ENCODE data around the gene MAPKAP1.

The MAPKAP1 gene

DNA sequence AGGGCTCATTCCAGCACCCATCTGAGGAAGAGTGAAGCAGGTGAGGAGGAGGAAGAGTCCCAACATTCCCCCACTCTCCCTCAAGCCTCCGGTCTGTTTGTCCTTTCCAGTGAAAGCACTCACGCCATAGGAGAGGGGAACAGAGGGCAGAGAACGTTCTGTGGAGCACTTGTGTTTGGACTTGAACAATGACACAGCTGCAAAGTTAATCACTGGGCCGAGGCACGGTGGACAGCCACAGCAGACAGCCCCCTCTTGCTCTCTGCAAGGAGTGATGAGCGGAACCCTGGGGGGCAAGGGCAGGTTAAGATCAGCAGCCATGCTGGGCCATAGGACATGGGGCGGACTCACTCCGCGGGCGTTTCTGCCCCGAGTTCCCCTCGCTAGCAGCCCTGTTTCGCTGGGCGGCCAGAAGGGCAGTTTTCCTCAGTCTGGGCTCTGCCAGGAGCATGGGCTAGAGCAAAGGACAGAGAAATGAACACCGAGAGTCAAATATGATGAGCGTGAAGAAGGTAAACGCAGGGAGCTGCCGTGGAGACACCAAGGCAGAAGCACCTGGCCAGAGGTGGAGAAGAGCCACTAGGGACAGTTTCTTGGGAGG, 259.7 kb downstream of the MAPKAP1 start:
- no peaks in the 10 kb centered on the region for H3K4me1 ChIP-seq (ENCODE audit: insufficient read depth, poor library complexity, severe bottlenecking)
- H3K27ac ChIP-seq (ENCODE audit: poor library complexity, severe bottlenecking): no peak overlapping the region
- DNase-seq (ENCODE audit: low spot score): no peak
- no peaks in the 10 kb centered on the region for H3K27me3 ChIP-seq (ENCODE audit: insufficient read depth, poor library complexity, severe bottlenecking)
- no peaks in the 10 kb centered on the region for H3K9me3 ChIP-seq (ENCODE audit: severe bottlenecking)
- ATAC-seq (ENCODE audit: low read depth): no peak
- TF ChIP-seq, protein P1, sequence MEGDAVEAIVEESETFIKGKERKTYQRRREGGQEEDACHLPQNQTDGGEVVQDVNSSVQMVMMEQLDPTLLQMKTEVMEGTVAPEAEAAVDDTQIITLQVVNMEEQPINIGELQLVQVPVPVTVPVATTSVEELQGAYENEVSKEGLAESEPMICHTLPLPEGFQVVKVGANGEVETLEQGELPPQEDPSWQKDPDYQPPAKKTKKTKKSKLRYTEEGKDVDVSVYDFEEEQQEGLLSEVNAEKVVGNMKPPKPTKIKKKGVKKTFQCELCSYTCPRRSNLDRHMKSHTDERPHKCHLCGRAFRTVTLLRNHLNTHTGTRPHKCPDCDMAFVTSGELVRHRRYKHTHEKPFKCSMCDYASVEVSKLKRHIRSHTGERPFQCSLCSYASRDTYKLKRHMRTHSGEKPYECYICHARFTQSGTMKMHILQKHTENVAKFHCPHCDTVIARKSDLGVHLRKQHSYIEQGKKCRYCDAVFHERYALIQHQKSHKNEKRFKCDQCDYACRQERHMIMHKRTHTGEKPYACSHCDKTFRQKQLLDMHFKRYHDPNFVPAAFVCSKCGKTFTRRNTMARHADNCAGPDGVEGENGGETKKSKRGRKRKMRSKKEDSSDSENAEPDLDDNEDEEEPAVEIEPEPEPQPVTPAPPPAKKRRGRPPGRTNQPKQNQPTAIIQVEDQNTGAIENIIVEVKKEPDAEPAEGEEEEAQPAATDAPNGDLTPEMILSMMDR (IDR thresholded peaks at IDR 0.05; ENCODE audit: poor library complexity, severe bottlenecking): no peak
- no peak overlapping the region for H3K4me3 ChIP-seq (ENCODE audit: severe bottlenecking)
- 0 out of 2 replicates have a peak, but pooled peaks cover 2% of the 10 kb centered on the region for H3K36me3 ChIP-seq (ENCODE audit: low read depth)

DNA sequence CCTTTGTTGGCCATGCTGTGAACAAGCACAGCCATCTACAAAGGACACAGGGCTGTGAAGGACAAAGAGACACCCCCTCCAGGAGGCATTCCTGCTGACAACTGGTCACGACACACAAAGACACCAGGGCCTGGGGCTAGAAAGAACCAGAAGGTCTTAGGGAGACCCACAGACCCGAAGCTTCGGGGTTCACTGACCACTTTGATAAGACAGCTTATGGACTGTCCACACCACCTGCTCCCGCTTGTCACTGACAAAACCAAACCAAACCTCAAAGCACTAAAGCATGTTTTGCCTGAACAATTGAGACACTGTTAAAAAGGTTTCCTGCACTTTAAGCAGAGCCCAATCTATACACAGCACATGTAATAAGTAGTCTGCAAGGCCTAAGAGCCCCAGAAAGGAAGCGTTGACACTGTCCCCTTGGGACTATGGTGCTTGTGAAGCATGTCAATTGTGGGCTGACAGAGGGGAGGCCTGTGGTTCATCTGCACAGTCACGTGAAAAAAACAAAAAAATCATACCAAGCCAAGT, 260.4 kb downstream of the MAPKAP1 start:
- no peak overlapping the region for H3K4me3 ChIP-seq (ENCODE audit: severe bottlenecking)
- no peak for ATAC-seq (ENCODE audit: low read depth)

DNA sequence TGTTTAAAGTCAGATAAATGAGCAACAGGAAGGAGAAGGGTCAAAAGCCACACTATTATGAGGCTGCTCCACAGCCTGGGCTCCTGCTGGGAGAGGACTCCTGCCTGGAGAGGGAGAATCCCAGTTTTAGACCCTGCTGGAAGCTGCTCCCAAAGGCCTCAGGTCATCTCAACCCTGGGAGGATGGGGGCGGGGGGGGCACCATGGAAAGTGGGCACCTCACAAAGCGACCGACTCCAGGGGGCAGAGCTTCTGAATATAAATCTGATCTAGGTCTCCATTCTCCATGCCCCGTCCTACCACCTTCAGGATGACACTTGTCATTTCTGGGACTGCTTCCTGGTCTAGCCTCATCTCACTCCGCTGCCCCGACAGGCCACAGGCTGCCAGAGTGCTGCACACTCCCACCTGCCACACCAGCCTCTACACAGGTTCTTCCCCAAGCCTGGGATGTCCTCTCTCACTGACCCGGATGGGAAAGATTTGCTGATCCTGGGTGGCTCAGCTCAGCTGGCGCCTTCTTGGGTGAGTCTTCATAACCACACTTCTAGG, 262.0 kb downstream of the MAPKAP1 start:
- H3K36me3 ChIP-seq (ENCODE audit: low read depth): no peaks in the 10 kb centered on the region; the same call in 1 of the 2 replicates
- no peak for ATAC-seq (ENCODE audit: low read depth)

More for the DNA sequence above, 260.4 kb downstream of the MAPKAP1 start:
- no peak for DNase-seq (ENCODE audit: low spot score)
- TF ChIP-seq, protein P1 (IDR thresholded peaks at IDR 0.05; ENCODE audit: poor library complexity, severe bottlenecking): no peak
- Histone ChIP-seq H3K36me3 (ENCODE audit: low read depth) (no peaks in the 10 kb centered on the region), H3K27ac (ENCODE audit: poor library complexity, severe bottlenecking) (no peak overlapping the region), H3K27me3 (ENCODE audit: insufficient read depth, poor library complexity, severe bottlenecking) (no peaks in the 10 kb centered on the region), H3K4me1 (ENCODE audit: insufficient read depth, poor library complexity, severe bottlenecking) (no peaks in the 10 kb centered on the region), H3K9me3 (ENCODE audit: severe bottlenecking) (no peaks in the 10 kb centered on the region)

DNA sequence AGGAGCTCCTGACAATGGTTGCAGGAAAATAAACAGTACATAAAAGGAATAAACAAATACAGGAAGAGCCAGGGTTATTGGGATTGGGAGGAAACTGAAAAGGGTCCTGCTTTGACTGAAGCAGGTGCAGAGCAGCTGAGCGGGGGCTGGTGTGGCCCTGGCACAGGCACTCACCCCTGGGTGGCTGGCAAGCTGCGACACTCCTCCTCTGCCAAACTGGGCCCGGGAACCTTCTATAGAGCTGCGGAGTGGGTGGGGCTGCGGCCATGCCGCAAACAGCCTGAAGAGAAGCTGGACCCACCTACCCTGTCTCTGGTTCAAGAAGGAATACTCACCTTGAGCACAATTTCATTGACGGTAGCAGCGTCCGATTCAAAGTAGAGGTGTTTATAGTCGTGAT, 262.8 kb downstream of the MAPKAP1 start:
- Histone ChIP-seq H3K4me3 (ENCODE audit: severe bottlenecking) (no peak overlapping the region), H3K27me3 (ENCODE audit: insufficient read depth, poor library complexity, severe bottlenecking) (no peaks in the 10 kb centered on the region), H3K9me3 (ENCODE audit: severe bottlenecking) (no peaks in the 10 kb centered on the region), H3K27ac (ENCODE audit: poor library complexity, severe bottlenecking) (no peak overlapping the region), H3K36me3 (ENCODE audit: low read depth) (no peaks in the 10 kb centered on the region; the same call in 1 of the 2 replicates), H3K4me1 (ENCODE audit: insufficient read depth, poor library complexity, severe bottlenecking) (no peaks in the 10 kb centered on the region)
- DNase-seq (ENCODE audit: low spot score): no peak
- TF ChIP-seq, protein P1 (IDR thresholded peaks at IDR 0.05; ENCODE audit: poor library complexity, severe bottlenecking): no peak
- no peak for ATAC-seq (ENCODE audit: low read depth)

More for the DNA sequence above, 262.0 kb downstream of the MAPKAP1 start:
- no peaks in the 10 kb centered on the region for H3K4me1 ChIP-seq (ENCODE audit: insufficient read depth, poor library complexity, severe bottlenecking)
- H3K4me3 ChIP-seq (ENCODE audit: severe bottlenecking): no peak overlapping the region
- H3K9me3 ChIP-seq (ENCODE audit: severe bottlenecking): no peaks in the 10 kb centered on the region
- H3K27me3 ChIP-seq (ENCODE audit: insufficient read depth, poor library complexity, severe bottlenecking): no peaks in the 10 kb centered on the region
- no peak overlapping the region for H3K27ac ChIP-seq (ENCODE audit: poor library complexity, severe bottlenecking)
- TF ChIP-seq, protein P1 (IDR thresholded peaks at IDR 0.05; ENCODE audit: poor library complexity, severe bottlenecking): no peak
- DNase-seq (ENCODE audit: low spot score): no peak

DNA sequence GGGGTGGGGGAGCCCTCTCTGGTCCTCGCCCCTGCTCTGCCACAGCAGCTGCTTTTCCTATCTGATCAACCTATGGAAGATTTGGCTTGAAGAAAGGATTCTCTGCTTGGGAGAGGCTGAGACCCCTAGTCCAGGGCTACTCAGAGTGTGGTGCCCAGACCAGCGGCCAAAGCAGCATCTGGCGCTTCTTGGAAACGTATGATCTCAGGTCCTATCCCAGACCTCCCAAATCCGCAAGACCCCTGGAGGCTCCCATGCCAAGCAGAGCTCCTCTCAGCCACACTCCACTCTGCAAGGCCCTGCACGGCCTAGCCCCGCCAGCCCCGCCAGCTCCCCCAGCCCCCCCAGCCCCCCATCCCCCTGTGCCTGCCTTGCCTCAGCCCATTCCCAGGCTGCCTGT, 263.6 kb downstream of the MAPKAP1 start:
- H3K27ac ChIP-seq (ENCODE audit: poor library complexity, severe bottlenecking): no peak overlapping the region
- H3K4me1 ChIP-seq (ENCODE audit: insufficient read depth, poor library complexity, severe bottlenecking): no peaks in the 10 kb centered on the region
- ATAC-seq (ENCODE audit: low read depth): no peak
- TF ChIP-seq, protein P1 (IDR thresholded peaks at IDR 0.05; ENCODE audit: poor library complexity, severe bottlenecking): no peak
- no peaks in the 10 kb centered on the region for H3K27me3 ChIP-seq (ENCODE audit: insufficient read depth, poor library complexity, severe bottlenecking)
- DNase-seq (ENCODE audit: low spot score): no peak
- no peak overlapping the region for H3K4me3 ChIP-seq (ENCODE audit: severe bottlenecking)
- no peaks in the 10 kb centered on the region for H3K9me3 ChIP-seq (ENCODE audit: severe bottlenecking)
- no peaks in the 10 kb centered on the region; the same call in 1 of the 2 replicates for H3K36me3 ChIP-seq (ENCODE audit: low read depth)
